PC-9 (cell line): ENCODE measurements around the gene TBX20. TPM values are rescaled to one million over a fixed set of nuclear protein-coding genes. Genes with fewer than 3 reads are reported as not detected.

Experiments used
- total RNA-seq: library from RNA; stranded (reverse); gene quantifications from 2 replicates; pipeline ENCODE4 v1.2.3, GENCODE V29; 2021

Gene TBX20
- total RNA-seq, 1 experiment from 2014 or later = 1.1 TPM

Other genes with a start within 250 kb of the TBX20 start
- gene DPY19L1, start 216.6 kb downstream of the TBX20 start, total RNA-seq = 28.9 and 32.8 TPM in 2 replicates